Sigmoid colon (tissue), 4 donors: ENCODE measurements around the gene GPR150.

Source experiments
- CTCF ChIP-seq, 4 experiments: fragments of 450-650 bp in 3 of 4; fragments of 200-600 bp in 1 of 4; IDR thresholded peaks; one replicate each; pipeline ENCODE4 v1.5.1; 2016 to 2019; ENCODE audit warnings: antibody characterized with exemption in 4 of 4, mild to moderate bottlenecking in 3 of 4, moderate library complexity in 2 of 4
- POLR2A ChIP-seq, 2 donors: fragments of 450-650 bp; IDR thresholded peaks; one replicate each; pipeline ENCODE4 v1.6.1; 2016; ENCODE audit warnings: antibody characterized with exemption in 2 of 2, mild to moderate bottlenecking in 2 of 2, moderate library complexity in 2 of 2
- POLR2AphosphoS5 ChIP-seq, 4 donors: sonication (generic); formaldehyde crosslinking; IDR thresholded peaks; one replicate each; pipeline ENCODE4 v1.6.1; 2017; ENCODE audit warnings: antibody characterized with exemption in 4 of 4

GRCh38 chr5:95655575-95655974 lies 35.7 kb downstream of the GPR150 start:
- TF ChIP-seq CTCF (IDR thresholded peaks at IDR 0.05) (no peak), POLR2A (IDR thresholded peaks at IDR 0.05) (no peak), POLR2AphosphoS5 (IDR thresholded peaks at IDR 0.05) (no peak)
